Brain pericyte (primary cell): Measurements from ENCODE around the gene CACNG7.

Experiments
- DNase-seq: peaks from one replicate; pipeline ENCODE4 v3.0.0-alpha.2; 2012; ENCODE audit warnings: low read depth, low spot score

Gene CACNG7

GRCh38 chr19:53879140-53880081, 29.7 kb upstream of the CACNG7 start:
- peak; percentile 74 for DNase-seq

GRCh38 chr19:53880711-53881481, 28.2 kb upstream of the CACNG7 start:
- DNase-seq = no peak

GRCh38 chr19:53881482-53882390, 27.3 kb upstream of the CACNG7 start, which contains the start of gene PRKCG:
TSS of gene PRKCG (plus strand) at chr19:53882197. CDS start at chr19:53882495, 298 bp downstream.
- no peak for DNase-seq

- no peak for DNase-seq
Measured at GRCh38 chr19:53882391-53883050, 26.6 kb upstream of the CACNG7 start.

GRCh38 chr19:53883231-53883661, 25.8 kb upstream of the CACNG7 start:
- no peak for DNase-seq

GRCh38 chr19:53883741-53884140, 25.3 kb upstream of the CACNG7 start:
- DNase-seq = no peak

- DNase-seq = no peak
Measured at GRCh38 chr19:53884256-53884655, 24.8 kb upstream of the CACNG7 start.

GRCh38 chr19:53885036-53885435, 24.0 kb upstream of the CACNG7 start:
- no peak for DNase-seq

GRCh38 chr19:53892301-53892980, 16.6 kb upstream of the CACNG7 start:
- no peak for DNase-seq

GRCh38 chr19:53892981-53893325, 16.1 kb upstream of the CACNG7 start:
- DNase-seq = no peak

- no peak for DNase-seq
Measured at GRCh38 chr19:53894707-53895106, 14.4 kb upstream of the CACNG7 start.

- DNase-seq = no peak
Measured at GRCh38 chr19:53896682-53897081, 12.4 kb upstream of the CACNG7 start.

GRCh38 chr19:53897459-53897858, 11.6 kb upstream of the CACNG7 start:
- DNase-seq = no peak

GRCh38 chr19:53898166-53898565, 10.9 kb upstream of the CACNG7 start:
- DNase-seq = no peak

GRCh38 chr19:53898636-53899341, 10.3 kb upstream of the CACNG7 start:
- no peak for DNase-seq

GRCh38 chr19:53900191-53900860, 8.8 kb upstream of the CACNG7 start:
- no peak for DNase-seq

GRCh38 chr19:53903055-53903680, 5.9 kb upstream of the CACNG7 start:
- DNase-seq = no peak

- DNase-seq = no peak
Measured at GRCh38 chr19:53904909-53905308, 4.2 kb upstream of the CACNG7 start.

GRCh38 chr19:53905787-53906186, 3.3 kb upstream of the CACNG7 start:
- DNase-seq = no peak
